Stimulated activated CD8-positive, alpha-beta memory T cell treated with anti-CD3 and anti-CD28 coated beads, Interleukin-12 subunit alpha, Interleukin-12 subunit beta, amount 100 ng/mL, for 1 hour (primary cell): ENCODE measurements around the gene RUNX2.

Experiments used
- DNase-seq: peaks from one replicate; pipeline ENCODE4 v3.0.0-alpha.2; 2020; ENCODE audit warnings: low read depth

RUNX2 gene

GRCh38 chr6:45514454-45515230, 186.5 kb downstream of the RUNX2 start:
- no peak for DNase-seq

DNA sequence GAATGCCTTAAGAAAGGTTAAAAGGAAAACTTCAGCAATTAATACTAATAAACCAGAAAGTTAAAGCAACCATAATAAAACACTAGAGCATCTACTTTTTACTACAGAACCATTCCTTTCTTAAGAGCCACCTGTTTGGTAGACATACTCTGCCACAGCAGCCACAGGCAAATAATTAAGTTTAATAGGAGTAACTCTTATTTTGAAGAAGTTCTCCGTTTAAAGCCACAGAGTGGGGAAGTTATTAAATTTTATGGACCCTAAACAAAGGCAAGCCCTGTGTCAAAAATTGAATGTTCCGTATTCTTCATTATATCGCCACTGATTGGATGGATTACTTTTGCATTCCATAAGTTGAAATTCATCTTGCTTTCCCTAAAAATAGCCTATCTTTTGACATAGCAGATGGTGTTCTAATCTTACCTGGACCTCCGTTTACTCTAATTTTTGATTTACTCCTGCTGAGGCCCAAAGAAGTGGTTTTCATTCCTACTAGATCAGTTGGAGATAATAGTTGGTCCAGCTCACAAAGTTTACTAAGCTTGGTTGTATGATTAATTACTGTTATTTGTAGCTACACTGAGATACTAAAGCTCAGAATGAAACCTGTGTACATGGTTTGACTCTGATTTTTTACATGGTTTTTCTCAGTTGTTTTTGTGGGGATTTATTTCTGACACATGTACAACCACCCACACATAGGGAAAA, 190.0 kb downstream of the RUNX2 start:
- DNase-seq: no peak

- DNase-seq: no peak
These were observed 193.1 kb downstream of the RUNX2 start for GRCh38 chr6:45521226-45521625.

- DNase-seq: no peak
These were observed 194.4 kb downstream of the RUNX2 start for GRCh38 chr6:45522486-45522885.

- DNase-seq: no peak
These were observed 199.1 kb downstream of the RUNX2 start for GRCh38 chr6:45527210-45527609.

GRCh38 chr6:45531999-45532595, 204.0 kb downstream of the RUNX2 start:
- DNase-seq: no peak

DNA sequence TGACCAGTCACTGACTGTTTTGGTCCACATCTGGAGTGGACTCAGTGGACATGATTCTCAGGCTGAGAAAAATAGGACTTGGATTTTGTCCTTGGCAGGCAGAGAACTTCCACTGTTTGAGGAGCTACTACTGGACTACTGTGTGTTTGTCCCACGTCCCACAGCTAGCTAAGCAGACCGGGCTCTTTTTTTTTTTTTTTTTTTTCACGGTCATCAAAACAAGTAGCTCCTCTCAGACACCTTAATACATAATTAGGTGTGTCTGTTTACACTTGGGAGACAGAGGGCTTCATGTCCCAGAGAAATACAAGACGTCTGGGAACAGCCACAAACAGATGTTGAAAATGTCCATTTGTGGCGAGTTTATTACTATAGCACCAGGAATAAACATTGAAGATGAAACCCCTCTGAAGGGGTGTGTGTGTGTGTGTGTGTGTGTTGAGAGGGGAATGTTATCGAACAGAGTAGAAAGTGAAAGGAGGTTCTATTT, 204.6 kb downstream of the RUNX2 start:
- DNase-seq: no peak

GRCh38 chr6:45533386-45533785, 205.3 kb downstream of the RUNX2 start:
- no peak for DNase-seq

- no peak for DNase-seq
These were observed 207.8 kb downstream of the RUNX2 start for GRCh38 chr6:45535933-45536332.

- DNase-seq: no peak
These were observed 209.4 kb downstream of the RUNX2 start for GRCh38 chr6:45537539-45537938.

GRCh38 chr6:45538641-45539547, 210.8 kb downstream of the RUNX2 start:
- DNase-seq: no peak

- no peak for DNase-seq
These were observed 212.3 kb downstream of the RUNX2 start for GRCh38 chr6:45540375-45540920.

GRCh38 chr6:45541934-45542333, 213.8 kb downstream of the RUNX2 start:
- no peak for DNase-seq

GRCh38 chr6:45543298-45544235, 215.4 kb downstream of the RUNX2 start:
- no peak for DNase-seq

GRCh38 chr6:45545416-45545815, 217.3 kb downstream of the RUNX2 start:
- DNase-seq: no peak

DNA sequence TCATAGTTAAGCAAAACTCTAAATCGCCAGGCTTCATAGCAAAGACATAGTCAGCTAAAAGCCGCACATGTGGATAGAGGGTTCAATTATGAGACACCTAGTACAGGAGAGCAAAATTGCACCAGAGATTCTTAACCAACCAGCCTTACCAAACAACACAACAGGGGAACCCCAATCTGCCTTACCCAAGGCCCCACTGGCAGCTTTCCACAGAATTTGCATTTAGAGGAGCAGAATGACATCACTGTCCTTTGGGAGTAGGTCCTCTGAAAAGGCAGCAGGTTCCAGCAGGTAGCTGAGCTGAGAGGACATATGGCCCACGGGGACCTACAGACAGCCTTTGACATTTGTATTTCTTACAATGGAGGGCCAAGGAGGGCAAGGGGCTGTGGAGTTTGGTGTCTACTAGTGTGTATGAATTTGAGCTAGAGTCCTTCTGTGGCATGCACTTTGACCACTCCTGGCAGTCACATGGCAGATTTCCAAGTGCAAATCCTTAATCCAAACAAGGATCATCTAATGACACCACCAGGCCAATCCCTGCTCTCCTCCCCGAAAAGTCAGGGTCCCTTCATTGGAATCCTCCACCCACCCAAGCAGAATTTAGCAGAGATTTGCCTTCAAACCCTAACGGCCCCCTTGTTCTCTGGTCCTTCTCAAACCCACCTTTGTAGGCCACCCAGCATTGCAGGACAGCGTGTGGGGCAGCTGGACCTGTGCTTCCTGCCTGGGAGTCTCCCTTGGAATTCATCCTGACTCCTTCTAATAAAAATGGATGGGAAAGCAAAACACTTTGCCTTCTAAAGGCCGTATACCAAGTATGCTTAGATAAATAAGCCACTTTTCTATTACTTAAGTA, 220.8 kb downstream of the RUNX2 start:
- no peak for DNase-seq

DNA sequence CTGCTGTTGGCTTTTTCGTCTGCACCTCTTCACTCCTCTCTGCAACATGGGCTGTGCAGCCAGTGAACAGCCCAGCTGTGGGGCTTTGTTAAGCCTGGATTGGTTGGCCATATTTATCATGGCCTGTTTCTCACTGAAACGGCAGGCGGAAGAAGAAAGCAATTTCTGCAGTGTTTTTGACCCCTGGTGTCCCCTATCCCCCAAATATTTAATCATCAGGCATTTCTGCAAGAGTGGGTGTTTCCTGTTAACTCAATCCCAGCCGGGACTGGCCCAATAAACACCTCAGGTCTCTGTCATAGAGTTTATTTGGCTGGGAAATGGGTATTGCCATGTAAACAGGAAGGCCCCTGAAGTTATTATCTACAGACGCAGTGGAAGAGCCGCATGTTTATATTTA, 224.4 kb downstream of the RUNX2 start:
- no peak for DNase-seq

GRCh38 chr6:45553730-45554344, 225.7 kb downstream of the RUNX2 start:
- no peak for DNase-seq

- DNase-seq: no peak
These were observed 226.5 kb downstream of the RUNX2 start for GRCh38 chr6:45554591-45554990.
